ENCODE data around the gene SNX22.
"Not testable (repeated sequence)": the region's sequence is repeated elsewhere in the genome, so short reads cannot be mapped to it uniquely, and the experiment has no call there.

Gene SNX22

DNA sequence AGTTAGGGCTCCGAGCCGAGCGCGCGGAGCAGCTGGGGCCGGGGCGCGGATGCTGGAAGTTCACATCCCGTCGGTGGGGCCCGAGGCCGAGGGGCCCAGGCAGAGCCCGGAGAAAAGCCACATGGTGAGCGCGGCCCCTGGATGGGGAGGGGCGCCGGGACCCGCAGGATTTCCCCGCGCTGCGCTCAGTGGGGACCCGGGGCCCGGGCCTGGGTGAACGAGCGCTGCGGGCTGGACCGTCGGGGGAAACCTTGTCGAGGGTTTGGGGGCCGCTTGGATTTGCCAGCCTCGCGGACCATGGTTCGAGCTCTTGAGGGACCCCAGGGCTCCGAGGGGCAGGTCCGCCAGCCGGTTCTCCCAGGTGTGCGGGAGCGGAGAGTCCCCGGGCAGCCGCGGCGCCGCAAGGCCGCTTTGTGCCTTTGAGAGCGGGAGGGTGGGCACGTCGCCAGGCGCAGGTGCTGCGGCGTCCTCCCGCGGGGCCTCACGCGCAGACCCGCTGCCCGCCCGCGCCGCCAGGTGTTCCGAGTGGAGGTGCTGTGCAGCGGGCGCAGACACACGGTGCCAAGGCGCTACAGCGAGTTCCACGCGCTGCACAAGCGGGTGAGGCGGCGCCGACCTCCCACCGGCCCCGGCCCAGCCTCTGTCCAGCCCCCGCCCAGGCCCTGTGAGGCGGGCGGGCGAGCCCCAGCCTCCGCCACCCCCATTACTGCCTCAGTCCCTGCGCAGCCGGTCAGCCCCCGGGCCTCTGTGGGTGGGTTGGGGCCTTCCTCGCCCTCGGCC lies at the start of gene SNX22:
Gene SNX22, plus strand, starts transcription at position 5 of the 780 bp plus-strand sequence. Its CDS starts 45 bp downstream, at position 50.
- peak in 1 of 2 experiments; percentile 39 for DNase-seq

DNA sequence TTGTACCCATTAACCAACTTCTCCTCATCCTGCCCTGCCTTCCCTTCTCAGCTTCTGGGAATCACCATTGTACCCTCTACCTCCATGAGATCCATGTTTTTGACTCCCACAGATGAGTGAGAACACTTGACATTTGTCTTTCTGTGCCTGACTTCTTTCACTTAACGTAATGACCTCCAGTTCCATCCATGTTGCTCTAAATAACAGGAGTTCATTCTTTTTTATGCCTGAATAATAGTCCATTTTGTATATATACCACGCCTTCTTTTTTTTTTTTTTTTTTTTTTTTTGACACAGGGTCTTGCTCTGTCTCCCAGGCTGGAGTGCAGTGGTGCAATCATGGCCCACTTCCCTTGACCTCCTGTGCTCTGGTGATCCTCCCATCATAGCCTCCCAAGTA lies 49.0 kb upstream of the SNX22 start:
- no peak for DNase-seq

DNA sequence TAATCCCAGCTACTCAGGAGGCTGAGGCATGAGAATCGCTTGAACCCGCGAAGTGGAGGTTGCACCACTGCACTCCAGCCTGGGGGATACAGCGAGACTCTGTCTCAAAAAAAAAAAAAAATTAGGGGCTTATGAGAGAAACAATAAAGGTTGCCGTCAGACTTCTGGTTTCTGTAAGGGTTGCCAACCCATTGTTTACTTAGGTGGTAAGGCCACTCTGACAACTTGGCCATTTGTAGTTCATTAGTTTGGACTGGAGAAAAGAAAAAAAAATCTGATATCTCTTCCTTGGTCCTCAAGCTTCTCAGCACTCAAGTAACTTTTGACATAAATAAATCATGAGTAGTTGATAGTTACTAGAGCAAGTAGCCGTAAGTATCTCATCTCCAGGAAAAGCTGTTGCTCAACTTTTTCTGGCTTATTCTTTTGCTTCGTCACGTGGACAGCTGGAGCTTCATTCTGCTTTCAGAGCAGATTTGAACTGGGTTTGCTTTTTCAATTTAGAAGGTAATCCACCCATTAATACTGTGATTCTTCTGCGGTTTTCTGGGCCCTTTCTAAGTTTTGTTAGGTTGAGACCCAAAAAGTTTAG lies 46.3 kb upstream of the SNX22 start:
- no peak for DNase-seq

DNA sequence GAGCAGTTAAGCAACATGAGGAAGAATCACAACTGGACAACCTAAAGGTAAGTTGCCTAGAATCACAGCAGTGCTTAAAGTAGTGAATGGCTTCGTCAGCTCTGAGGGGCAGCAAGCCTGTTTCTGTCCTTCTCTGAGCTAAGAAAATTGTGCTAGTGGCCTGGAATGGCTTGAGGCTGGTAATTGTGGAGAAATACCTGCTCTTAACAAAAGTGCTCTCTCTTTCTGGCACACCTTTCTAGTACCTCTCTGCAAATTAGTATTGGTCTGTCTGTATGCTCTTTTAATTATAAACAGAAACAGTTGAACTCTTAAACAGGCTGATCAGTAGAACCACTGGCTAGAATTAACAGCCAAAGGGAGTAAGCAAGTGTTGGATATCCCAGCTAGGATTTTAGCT lies 44.2 kb upstream of the SNX22 start:
- no peak for DNase-seq

DNA sequence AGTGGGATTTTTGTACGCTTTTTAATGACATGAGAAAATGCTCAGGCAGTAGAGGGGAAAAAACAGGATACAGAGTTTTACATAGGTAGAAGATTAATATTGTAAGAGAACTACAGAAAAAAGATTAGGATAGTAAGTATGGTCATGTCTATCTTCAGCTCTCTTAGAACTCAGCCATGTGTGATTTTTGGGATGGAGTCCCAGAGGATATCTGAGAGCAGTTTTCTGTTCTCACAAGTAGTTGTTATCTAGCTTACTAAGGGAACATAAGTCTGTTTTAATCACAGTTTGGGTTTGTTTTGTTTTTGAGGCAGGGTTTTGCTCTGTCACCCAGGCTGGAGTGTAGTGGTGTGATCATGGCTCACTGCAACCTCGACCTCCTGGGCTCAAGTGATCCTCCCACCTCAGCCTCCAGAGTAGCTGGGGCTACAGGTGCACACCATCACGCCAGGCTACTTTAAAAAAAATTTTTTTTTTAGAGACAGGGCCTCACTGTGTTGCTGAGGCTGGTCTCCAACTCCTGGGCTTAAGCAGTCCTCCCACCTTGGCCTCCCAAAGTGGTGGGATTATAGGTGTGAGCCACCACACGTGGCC lies 41.3 kb upstream of the SNX22 start:
- DNase-seq = not testable (repeated sequence)

DNA sequence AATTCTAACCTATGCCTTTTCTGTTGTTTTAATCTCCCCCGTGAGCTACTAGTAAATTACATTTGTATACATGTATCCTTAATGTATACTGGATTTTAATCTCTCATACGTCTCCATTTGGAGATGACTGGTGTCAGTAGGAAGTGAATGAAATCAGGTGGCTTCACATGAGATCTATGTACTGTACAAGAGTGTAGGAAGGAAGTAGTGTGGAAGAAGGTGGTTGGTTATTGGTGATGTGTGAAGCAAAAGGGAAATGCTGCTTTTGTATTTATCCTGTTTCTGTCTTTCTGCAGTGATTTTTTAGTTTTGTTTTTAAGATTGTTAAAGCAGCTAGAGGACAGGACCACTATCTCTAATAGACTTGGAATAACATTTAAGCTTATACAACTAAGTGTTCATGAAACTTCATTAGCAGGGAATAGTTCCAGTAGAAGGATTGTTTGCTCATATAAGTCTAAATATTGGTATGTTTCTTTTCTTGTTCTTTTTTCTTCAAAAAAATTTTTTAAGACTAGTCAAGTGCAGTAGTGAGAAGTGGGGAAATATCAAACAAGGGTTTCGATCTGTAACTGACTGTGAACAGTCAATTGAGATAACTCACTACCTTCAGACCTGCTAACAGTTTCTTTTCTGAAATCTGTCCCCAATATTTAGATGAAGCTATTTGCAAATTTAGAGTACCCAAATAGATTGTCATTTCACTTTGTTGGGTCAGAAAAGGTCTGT lies 40.4 kb upstream of the SNX22 start:
- DNase-seq = no peak

DNA sequence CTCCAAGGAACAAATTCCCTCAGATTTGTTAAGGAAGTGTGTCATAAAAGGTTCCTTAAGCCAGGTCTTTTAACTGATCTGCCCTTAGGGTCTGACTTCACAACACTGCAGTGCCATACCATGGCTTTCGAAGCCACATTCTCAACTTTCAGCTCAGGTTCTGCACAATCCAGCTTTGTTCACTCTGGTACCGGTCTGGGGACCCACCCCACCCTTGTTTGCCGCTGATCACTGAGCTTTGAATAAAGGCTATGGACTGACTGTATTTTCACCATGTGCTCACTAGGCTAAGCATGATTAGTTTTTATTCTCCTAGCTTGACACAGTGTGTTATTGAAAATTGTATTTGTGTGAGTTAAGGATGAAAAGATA lies 39.9 kb upstream of the SNX22 start:
- DNase-seq = no peak

DNA sequence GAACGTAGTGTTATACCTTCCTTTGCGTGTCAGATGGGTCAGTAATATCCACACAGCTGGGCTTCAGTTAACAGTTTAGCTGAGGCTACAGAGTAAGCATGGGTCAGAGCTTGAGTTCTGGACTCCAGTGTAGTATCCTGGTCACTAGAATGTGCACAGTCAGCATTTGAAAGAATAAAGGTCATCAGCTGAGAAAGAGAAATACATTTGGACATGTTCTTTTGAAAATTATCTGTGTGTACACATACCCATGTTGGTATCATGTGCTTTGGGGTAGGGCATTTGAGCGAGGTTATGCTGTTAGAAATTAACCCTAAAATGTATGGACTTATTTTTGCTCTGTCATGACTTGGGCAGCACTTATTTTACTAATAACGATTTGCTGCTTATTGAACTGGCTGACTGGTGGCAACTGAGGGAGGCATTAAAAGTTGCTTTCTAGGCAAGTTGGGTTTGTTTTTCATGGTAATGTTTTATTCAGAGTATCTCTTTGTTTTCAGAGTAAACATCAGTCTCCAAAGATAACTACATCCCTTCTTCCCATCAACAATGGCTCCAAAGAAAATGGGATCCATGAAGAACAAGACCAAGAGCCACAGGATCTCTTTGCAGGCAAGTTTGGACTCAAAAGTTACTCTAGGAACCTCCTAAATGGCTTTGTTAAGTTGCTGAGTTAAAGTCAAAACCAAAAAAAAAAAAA lies 39.3 kb upstream of the SNX22 start:
- no peak for DNase-seq

DNA sequence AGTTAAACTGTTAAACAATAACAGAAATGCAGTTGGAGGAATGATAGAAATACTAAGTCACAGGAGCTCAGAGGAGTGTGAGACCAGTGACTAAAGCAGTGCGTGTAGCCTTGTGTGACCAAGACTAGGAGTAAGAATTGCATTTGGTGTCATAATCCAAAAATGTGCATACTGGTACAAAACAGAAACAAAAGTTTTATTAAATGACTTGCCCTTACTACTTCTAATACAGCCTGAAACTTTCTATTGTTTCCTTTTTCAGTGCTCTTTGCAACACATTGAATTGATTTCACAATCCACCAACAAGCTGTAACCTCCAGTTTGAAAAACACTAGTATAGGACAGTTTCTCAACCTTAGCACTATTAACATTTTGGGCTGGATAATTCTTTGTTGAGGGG lies 38.6 kb upstream of the SNX22 start:
- DNase-seq = no peak

DNA sequence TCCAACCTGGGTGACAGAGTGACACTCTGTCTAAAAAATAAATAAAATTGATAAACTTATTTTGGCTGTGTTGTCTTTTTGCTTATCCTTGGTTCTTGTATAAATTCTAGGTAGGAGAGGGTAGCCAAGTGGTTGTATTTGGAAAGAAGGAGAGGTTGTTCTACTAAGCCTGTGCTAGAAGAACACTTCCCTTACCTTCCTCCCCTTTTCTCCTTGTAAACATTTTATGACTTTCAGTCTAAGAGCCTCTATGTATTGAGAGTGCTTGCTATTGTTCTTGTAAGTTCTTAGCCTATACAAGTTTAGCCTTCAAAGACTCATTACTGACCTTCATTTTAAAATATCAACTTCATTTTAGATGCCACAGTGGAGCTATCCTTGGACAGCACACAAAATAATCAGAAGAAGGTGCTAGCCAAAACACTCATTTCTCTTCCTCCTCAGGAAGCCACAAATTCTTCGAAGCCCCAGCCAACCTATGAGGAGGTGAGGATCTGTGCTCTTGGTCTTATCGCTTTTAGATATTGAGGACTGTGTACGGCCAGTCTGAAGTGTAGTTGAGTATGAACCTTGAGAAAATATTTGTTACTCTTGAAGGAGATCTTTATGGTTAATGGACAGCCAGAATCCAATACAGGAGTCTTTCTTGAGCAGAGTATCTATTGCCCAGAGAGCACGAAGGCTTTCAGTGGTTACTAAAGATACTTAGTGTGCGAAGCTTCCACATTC lies 33.6 kb upstream of the SNX22 start:
- DNase-seq = no peak

DNA sequence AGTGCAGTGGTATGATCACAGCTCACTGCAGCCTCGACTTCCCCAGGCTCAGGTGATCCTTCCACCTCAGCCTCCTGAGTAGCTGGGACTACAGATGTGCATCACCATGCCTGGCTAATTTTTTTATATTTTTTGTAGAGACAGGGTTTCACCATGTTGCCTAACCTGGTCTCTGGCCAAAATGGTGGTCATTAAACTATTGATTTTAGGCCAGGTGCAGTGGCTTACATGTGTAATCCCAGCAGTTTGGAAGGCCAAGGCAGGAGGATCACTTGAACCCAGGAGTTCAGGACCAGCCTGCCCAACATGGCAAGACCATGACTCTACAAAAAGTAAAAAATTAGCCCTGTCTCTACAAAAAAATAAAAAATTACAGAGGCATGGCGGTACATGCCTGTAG lies 31.2 kb upstream of the SNX22 start:
- DNase-seq = not testable (repeated sequence)

DNA sequence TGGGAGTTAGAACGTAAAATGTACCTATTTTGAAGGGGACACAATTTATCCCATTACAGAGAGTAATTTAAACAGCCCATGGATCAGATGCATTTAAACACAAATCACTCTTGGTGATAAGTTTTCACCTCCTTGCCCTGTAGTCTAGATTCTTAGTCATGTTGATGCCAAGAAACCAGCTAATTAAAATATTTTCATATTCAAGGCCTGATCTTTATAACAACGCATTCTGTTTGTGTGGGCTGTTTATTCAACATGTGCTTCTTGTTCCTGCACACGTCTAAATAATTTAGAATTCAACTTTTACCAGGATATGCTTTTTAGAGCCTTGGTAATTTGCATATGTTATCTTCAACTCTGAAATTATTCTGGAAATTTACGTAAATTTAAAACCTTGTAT lies 29.9 kb upstream of the SNX22 start:
- no peak for DNase-seq

DNA sequence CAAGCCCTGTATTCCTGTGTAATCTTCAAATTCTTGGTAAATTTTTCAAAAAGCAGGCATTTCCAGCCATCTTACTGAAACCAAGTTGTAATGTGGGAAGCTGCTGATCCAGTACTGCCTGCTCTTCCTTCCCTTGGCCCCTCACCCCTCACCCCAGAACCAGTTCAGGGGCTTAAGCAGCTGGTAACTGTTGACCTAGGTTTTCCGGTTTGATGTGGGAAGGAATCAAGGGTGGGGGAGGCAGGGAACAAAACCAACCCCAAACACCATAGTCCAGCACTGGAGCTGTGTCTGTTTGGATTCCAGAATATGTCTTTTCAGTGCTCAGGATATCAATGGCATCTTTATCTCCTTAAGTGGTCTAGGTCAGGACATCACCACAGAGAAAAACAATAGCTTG lies 29.1 kb upstream of the SNX22 start:
- no peak for DNase-seq

DNA sequence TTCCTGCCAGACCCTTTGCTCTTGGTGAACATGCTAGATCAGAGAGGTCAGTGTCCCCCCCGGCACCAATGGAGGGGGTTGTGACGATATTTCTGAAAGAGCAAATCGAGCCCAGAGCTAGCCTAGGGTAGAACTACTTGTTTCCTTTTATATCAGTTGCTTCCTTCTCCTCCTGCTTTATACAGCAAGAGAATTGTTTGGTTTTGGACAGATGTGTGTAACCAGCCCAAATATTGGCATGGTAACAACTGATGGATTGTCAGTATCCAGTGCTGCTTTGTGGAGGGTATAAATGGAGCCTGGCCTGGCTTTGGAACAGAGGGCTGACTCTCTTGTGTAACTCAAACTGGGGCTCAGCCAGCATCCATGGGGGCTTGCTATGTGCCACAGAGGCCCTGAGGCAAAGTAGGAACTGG lies 28.6 kb upstream of the SNX22 start:
- DNase-seq = no peak

DNA sequence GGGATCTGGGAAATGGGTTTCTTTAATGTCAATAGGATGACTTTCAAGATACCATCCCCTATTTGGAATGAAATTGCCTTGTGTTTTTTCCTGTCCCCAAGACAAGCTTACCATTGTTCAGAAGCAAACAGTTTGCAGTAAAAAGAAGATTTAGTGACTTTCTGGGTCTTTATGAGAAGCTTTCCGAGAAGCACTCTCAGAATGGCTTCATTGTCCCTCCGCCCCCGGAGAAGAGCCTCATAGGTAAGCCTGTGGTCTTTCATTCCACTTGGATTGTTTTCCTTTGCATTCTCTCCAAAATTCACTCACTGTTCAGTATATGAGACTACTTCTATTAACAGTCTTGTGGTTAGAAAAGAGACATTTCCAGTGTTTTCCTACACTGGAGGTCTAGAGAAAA lies 25.6 kb upstream of the SNX22 start:
- no peak for DNase-seq

DNA sequence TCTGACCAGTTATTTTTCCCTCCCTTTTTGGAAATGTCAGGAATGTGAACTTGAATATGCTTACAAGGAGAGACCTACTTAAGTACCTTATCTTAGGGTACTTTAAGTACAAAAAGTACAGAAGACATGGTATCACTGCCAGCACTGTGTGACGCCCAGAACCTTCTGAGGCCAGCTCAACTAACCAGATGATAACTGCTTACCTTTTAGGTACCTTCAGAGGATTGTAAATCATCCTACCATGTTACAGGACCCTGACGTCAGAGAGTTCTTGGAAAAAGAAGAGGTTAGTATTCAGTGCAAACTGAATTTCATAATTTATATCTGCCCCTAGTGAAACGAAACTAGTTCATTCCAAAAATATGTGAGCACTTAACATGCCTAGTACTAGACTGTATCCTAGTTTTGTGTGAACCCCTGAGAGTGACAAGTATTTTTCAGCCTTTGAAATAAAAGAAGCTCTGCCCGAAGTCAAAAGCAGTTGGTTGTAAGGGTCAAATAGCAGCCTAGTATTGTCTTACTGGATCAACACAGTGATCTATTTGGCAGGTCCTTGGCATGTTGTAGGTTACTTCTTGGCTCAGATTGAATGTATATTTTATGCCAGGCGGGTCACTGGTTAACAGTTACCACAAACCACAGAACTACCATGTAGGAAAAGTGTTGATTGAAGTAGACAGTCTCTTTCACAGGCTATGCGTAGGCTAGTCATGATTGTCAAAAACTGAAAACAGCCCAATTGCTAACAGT lies 23.8 kb upstream of the SNX22 start:
- no peak for DNase-seq

DNA sequence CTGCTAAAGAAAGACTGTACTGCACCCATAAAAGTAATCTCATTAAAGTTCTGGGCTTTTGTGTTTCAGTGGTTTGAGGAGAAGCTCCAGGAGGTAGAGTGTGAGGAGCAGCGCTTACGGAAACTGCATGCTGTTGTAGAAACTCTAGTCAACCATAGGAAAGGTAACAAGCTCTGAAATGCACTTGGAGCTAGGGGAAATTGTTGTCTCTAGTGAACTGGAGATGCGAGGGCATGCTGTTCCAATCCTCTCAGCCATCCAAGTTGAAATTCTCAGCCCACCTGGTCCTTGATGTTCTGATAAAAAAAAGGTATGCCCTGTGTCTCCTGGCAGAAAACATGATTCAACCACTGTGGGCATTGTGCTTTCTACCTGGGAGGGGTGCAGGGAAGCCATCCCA lies 21.4 kb upstream of the SNX22 start:
- no peak for DNase-seq

DNA sequence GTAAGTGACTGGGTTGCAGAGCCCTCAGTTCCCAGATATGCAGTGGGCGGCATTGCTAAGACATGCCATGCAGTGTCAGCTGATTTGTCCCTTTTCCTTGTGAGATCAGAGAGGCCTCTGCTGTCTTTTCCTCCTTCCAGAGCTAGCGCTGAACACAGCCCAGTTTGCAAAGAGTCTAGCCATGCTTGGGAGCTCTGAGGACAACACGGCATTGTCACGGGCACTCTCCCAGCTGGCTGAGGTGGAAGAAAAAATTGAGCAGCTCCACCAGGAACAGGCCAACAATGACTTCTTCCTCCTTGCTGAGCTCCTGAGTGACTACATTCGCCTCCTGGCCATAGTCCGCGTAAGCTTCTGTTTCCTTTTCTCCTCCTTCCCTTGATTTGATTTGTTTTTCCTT lies 20.0 kb upstream of the SNX22 start:
- no peak for DNase-seq

DNA sequence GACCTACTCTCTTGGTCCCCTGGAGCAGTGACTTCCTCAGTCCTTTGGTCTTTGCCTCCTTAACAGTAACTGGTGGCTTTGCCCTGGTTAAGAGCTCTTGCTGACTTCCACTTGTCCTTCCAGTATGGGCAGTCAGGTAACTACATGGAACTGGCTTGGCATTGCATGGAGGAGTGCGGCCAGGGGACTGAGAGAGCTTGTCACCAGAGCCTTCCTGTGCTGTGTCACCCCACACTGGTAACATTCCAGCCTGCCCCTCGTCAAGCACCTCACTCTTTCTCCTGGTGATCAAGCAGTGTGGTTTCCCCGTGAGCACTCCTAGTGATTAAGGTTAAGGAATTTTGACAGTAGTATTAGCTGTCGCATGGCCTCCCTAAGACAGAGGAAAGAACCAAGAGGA lies 19.3 kb upstream of the SNX22 start:
- DNase-seq = no peak

DNA sequence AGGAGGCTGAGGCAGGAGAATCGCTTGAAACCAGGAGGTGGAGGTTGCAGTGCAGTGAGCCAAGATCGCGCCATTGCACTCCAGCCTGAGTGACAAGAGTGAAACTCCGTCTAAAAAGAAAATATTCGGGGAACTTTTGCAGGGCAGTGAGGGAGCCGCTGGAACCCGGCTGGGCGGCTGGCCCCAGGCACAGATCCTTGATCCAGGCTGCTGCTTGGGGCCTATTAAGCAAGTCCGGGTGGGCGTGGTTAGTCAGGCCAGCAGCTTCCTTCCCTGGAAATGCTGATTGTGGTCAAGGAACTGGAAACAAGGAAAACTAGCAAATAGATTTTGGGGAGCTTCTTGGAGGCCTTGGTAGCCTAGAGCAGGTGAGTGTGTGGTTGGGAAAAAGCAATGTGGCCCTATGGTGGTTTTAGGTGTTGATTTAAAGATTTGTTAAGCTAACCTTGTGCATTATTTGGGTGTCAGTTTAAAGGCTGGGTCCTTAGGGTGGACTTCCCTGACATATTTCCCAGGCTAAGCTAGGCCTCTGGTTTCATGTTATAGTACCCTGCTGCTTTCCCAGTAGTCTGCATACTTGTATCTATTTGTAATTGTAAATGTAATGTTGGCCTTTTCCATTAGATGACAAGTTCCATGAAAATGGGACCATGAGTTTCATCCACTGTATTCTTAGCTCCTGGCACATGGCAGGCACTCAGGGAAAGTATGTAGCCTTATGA lies 17.7 kb upstream of the SNX22 start:
- DNase-seq = no peak

DNA sequence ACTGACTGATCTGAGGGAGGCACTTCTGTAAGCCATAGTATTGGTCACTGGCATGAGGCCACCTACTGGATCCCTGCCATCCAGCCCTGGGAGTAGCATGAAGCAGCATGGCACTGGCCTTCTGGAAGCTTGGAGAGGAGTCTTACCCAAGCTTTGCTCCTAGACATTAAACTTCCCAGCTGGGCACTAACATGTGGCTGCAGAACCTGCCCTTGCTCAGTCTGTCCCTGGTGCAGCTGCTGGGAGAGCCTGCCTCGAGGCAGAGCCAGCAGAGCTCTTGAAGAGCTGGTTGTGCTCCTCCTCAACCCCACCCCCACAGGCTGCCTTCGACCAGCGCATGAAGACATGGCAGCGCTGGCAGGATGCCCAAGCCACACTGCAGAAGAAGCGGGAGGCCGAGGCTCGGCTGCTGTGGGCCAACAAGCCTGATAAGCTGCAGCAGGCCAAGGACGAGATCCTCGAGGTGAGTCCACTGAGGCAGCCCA lies 17.1 kb upstream of the SNX22 start:
- no peak for DNase-seq
